ENCODE data around the gene TENM4. TPM values are rescaled to one million over a fixed set of nuclear protein-coding genes. Genes with fewer than 3 reads are reported as not detected.

Gene TENM4
- total and polyA plus RNA-seq, 2 of the 8 experiments (the other 6 are each of a cell fraction or from before 2014, with no cell fraction given) = 3.5 to 7.2 TPM

GRCh38 chr11:79089601-79090000 lies 351.2 kb downstream of the TENM4 start (continued):
- TF ChIP-seq CHD7 (IDR thresholded peaks at IDR 0.05; ENCODE audit: insufficient replicate concordance, low read length) (no peak), GABPA (IDR thresholded peaks at IDR 0.05; ENCODE audit: borderline replicate concordance, insufficient read depth, low read length) (no peak), JUND (IDR thresholded peaks at IDR 0.05; ENCODE audit: low read length) (no peak), EP300 (IDR thresholded peaks at IDR 0.05; ENCODE audit: borderline replicate concordance in 1 of 2, low read depth in 2 of 2, low read length in 2 of 2) (no peak), TEAD4 (IDR thresholded peaks at IDR 0.05; ENCODE audit: low read depth, low read length) (no peak), PHF8 (conservative IDR thresholded peaks at IDR 0.05; ENCODE audit: low read depth, low read length) (no peak), HDAC6 (IDR thresholded peaks at IDR 0.05; ENCODE audit: low read depth, low read length) (no peak), RBBP5 (IDR thresholded peaks at IDR 0.05; ENCODE audit: borderline replicate concordance, low read depth, low read length) (no peak)
- TF ChIP-seq, protein P1, sequence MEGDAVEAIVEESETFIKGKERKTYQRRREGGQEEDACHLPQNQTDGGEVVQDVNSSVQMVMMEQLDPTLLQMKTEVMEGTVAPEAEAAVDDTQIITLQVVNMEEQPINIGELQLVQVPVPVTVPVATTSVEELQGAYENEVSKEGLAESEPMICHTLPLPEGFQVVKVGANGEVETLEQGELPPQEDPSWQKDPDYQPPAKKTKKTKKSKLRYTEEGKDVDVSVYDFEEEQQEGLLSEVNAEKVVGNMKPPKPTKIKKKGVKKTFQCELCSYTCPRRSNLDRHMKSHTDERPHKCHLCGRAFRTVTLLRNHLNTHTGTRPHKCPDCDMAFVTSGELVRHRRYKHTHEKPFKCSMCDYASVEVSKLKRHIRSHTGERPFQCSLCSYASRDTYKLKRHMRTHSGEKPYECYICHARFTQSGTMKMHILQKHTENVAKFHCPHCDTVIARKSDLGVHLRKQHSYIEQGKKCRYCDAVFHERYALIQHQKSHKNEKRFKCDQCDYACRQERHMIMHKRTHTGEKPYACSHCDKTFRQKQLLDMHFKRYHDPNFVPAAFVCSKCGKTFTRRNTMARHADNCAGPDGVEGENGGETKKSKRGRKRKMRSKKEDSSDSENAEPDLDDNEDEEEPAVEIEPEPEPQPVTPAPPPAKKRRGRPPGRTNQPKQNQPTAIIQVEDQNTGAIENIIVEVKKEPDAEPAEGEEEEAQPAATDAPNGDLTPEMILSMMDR (IDR thresholded peaks at IDR 0.05; ENCODE audit: control extremely low read depth in 1 of 3, insufficient read depth in 1 of 3, low read depth in 1 of 3, low read length in 3 of 3) = no peak
